Hematopoietic multipotent progenitor cell (in vitro differentiated cells): ENCODE results near the gene GLMP. TPM values are rescaled to one million over a fixed set of nuclear protein-coding genes. Genes with fewer than 3 reads are reported as not detected.
A peak's percentile ranks its signal among the peaks of the same experiment; 100 is the strongest.

Experiments used
- DNase-seq, 3 donors: peaks; one replicate each; pipeline ENCODE4 v3.0.0-alpha.2; 2011 to 2015; ENCODE audit warnings: low read depth in 2 of 3, low spot score in 2 of 3
- total RNA-seq: library from RNA; depleted of rRNA; stranded (reverse); fragments of >200 nt; gene quantifications from one replicate; pipeline ENCODE4 v1.2.3, GENCODE V29; 2012

Gene GLMP
- total RNA-seq, 1 donor: 50.1 TPM

GRCh38 chr1:156289857-156290256 lies 5.6 kb downstream of the GLMP start:
- no peak for DNase-seq

GRCh38 chr1:156286061-156286460 lies 9.4 kb downstream of the GLMP start:
- no peak for DNase-seq

GRCh38 chr1:156285437-156285836 lies 10.0 kb downstream of the GLMP start:
- no peak for DNase-seq

- DNase-seq: no peak
These were observed 10.7 kb downstream of the GLMP start for GRCh38 chr1:156284757-156285156.

GRCh38 chr1:156284112-156284511 lies 11.4 kb downstream of the GLMP start, which contains the start of gene TMEM79:
TSS of gene TMEM79 (plus strand) at chr1:156284325. CDS start at chr1:156285227, 902 bp downstream.
- DNase-seq: no peak

GRCh38 chr1:156283521-156283920 lies 12.0 kb downstream of the GLMP start:
- DNase-seq: no peak

GRCh38 chr1:156282479-156283222 lies 12.8 kb downstream of the GLMP start, which contains the start of gene SMG5:
TSS of gene SMG5 (minus strand) at chr1:156282825. CDS start at chr1:156282680, 145 bp downstream.
- DNase-seq: peak; percentile 84 to 99 (median 98)

GRCh38 chr1:156281693-156282478 lies 13.6 kb downstream of the GLMP start:
- no peak for DNase-seq

GRCh38 chr1:156281281-156281680 lies 14.2 kb downstream of the GLMP start:
- peak in 1 of 3 donors; percentile 50 for DNase-seq

- no peak for DNase-seq
These were observed 15.6 kb downstream of the GLMP start for GRCh38 chr1:156279837-156280236.

GRCh38 chr1:156276966-156277381 lies 18.5 kb downstream of the GLMP start:
- DNase-seq: no peak

GRCh38 chr1:156276532-156276931 lies 18.9 kb downstream of the GLMP start:
- no peak for DNase-seq

GRCh38 chr1:156270314-156270713 lies 25.2 kb downstream of the GLMP start:
- no peak for DNase-seq

- no peak for DNase-seq
These were observed 27.1 kb downstream of the GLMP start for GRCh38 chr1:156268336-156268735.

GRCh38 chr1:156266051-156266450 lies 29.4 kb downstream of the GLMP start:
- no peak for DNase-seq

- no peak for DNase-seq
These were observed 32.2 kb downstream of the GLMP start for GRCh38 chr1:156263288-156263655.

- DNase-seq: no peak
These were observed 32.8 kb downstream of the GLMP start for GRCh38 chr1:156262461-156263287.

GRCh38 chr1:156260896-156261295 lies 34.6 kb downstream of the GLMP start:
- no peak for DNase-seq

GRCh38 chr1:156259805-156260204 lies 35.7 kb downstream of the GLMP start:
- DNase-seq: peak in 1 of 3 donors; percentile 47

GRCh38 chr1:156258859-156259258 lies 36.6 kb downstream of the GLMP start:
- no peak for DNase-seq

GRCh38 chr1:156257711-156258110 lies 37.8 kb downstream of the GLMP start:
- no peak for DNase-seq
